Measurements from ENCODE around the gene ARHGAP40. TPM values are rescaled to one million over a fixed set of nuclear protein-coding genes. Genes with fewer than 3 reads are reported as not detected.

The ARHGAP40 gene
- total and polyA plus RNA-seq, 9 of the 15 experiments (the other 6 are each of a cell fraction or from before 2014, with no cell fraction given), result not detected

DNA sequence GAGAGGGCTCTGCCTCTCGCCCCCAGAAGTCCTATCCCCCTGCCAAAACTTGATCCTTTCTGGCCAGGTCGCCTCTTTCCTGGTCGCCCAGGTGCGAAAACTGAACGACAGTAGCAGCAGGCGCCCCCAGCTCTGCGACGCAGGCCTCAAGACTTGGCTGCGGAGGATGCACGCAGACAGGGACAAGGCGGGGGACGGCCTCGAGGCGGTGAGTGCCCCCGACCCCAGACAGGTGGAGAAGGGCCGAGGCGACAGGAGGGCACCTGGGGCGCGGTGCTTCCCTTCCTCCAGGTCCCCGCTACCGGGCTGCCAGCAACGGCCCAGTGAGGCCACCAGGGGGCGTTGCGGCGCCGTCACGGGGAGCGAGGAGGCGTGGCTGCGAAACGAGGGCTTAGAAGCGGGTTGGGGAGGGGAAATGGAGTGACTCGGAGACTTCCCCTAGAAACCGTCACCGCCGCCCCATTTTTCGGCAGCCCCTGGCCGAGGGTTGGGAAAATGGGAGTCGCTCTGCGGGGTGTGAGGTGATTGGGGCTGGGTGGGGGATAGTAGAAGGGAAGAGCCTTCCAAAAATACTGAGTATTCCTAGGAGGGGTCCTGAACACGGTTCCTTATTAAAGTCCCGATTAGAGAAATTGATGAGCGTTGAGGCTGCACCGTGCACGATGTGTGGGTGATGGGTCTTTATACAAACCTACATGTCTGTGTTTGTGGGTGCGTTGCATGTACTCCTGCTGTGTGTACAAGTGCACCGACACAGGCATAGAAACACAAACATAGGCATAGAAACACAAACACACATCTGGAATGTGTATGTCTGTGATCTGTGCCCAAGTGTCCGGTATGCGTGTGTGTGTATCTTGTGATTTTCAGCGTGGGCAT lies 44.6 kb downstream of the ARHGAP40 start (continued):
- TF ChIP-seq, protein P1, sequence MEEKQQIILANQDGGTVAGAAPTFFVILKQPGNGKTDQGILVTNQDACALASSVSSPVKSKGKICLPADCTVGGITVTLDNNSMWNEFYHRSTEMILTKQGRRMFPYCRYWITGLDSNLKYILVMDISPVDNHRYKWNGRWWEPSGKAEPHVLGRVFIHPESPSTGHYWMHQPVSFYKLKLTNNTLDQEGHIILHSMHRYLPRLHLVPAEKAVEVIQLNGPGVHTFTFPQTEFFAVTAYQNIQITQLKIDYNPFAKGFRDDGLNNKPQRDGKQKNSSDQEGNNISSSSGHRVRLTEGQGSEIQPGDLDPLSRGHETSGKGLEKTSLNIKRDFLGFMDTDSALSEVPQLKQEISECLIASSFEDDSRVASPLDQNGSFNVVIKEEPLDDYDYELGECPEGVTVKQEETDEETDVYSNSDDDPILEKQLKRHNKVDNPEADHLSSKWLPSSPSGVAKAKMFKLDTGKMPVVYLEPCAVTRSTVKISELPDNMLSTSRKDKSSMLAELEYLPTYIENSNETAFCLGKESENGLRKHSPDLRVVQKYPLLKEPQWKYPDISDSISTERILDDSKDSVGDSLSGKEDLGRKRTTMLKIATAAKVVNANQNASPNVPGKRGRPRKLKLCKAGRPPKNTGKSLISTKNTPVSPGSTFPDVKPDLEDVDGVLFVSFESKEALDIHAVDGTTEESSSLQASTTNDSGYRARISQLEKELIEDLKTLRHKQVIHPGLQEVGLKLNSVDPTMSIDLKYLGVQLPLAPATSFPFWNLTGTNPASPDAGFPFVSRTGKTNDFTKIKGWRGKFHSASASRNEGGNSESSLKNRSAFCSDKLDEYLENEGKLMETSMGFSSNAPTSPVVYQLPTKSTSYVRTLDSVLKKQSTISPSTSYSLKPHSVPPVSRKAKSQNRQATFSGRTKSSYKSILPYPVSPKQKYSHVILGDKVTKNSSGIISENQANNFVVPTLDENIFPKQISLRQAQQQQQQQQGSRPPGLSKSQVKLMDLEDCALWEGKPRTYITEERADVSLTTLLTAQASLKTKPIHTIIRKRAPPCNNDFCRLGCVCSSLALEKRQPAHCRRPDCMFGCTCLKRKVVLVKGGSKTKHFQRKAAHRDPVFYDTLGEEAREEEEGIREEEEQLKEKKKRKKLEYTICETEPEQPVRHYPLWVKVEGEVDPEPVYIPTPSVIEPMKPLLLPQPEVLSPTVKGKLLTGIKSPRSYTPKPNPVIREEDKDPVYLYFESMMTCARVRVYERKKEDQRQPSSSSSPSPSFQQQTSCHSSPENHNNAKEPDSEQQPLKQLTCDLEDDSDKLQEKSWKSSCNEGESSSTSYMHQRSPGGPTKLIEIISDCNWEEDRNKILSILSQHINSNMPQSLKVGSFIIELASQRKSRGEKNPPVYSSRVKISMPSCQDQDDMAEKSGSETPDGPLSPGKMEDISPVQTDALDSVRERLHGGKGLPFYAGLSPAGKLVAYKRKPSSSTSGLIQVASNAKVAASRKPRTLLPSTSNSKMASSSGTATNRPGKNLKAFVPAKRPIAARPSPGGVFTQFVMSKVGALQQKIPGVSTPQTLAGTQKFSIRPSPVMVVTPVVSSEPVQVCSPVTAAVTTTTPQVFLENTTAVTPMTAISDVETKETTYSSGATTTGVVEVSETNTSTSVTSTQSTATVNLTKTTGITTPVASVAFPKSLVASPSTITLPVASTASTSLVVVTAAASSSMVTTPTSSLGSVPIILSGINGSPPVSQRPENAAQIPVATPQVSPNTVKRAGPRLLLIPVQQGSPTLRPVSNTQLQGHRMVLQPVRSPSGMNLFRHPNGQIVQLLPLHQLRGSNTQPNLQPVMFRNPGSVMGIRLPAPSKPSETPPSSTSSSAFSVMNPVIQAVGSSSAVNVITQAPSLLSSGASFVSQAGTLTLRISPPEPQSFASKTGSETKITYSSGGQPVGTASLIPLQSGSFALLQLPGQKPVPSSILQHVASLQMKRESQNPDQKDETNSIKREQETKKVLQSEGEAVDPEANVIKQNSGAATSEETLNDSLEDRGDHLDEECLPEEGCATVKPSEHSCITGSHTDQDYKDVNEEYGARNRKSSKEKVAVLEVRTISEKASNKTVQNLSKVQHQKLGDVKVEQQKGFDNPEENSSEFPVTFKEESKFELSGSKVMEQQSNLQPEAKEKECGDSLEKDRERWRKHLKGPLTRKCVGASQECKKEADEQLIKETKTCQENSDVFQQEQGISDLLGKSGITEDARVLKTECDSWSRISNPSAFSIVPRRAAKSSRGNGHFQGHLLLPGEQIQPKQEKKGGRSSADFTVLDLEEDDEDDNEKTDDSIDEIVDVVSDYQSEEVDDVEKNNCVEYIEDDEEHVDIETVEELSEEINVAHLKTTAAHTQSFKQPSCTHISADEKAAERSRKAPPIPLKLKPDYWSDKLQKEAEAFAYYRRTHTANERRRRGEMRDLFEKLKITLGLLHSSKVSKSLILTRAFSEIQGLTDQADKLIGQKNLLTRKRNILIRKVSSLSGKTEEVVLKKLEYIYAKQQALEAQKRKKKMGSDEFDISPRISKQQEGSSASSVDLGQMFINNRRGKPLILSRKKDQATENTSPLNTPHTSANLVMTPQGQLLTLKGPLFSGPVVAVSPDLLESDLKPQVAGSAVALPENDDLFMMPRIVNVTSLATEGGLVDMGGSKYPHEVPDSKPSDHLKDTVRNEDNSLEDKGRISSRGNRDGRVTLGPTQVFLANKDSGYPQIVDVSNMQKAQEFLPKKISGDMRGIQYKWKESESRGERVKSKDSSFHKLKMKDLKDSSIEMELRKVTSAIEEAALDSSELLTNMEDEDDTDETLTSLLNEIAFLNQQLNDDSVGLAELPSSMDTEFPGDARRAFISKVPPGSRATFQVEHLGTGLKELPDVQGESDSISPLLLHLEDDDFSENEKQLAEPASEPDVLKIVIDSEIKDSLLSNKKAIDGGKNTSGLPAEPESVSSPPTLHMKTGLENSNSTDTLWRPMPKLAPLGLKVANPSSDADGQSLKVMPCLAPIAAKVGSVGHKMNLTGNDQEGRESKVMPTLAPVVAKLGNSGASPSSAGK (IDR thresholded peaks at IDR 0.05), result no peak
- no peak for TF ChIP-seq FOXK2 (conservative IDR thresholded peaks at IDR 0.05 in 1 of 2, IDR thresholded peaks at IDR 0.05 in 1 of 2; ENCODE audit: low read depth in 2 of 2)
- TF ChIP-seq, protein P2, sequence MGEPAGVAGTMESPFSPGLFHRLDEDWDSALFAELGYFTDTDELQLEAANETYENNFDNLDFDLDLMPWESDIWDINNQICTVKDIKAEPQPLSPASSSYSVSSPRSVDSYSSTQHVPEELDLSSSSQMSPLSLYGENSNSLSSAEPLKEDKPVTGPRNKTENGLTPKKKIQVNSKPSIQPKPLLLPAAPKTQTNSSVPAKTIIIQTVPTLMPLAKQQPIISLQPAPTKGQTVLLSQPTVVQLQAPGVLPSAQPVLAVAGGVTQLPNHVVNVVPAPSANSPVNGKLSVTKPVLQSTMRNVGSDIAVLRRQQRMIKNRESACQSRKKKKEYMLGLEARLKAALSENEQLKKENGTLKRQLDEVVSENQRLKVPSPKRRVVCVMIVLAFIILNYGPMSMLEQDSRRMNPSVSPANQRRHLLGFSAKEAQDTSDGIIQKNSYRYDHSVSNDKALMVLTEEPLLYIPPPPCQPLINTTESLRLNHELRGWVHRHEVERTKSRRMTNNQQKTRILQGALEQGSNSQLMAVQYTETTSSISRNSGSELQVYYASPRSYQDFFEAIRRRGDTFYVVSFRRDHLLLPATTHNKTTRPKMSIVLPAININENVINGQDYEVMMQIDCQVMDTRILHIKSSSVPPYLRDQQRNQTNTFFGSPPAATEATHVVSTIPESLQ (CRISPR knock-in tag; IDR thresholded peaks at IDR 0.05), result no peak
- no peak for TF ChIP-seq KLF10 (CRISPR knock-in tag; IDR thresholded peaks at IDR 0.05)
- no peak for TF ChIP-seq NEUROD1 (IDR thresholded peaks at IDR 0.05; ENCODE audit: borderline replicate concordance, low read depth, low read length, partially characterized antibody)
- no peak for TF ChIP-seq CREB3 (tag; conservative IDR thresholded peaks at IDR 0.05; ENCODE audit: low read depth)
- TF ChIP-seq, protein P3, sequence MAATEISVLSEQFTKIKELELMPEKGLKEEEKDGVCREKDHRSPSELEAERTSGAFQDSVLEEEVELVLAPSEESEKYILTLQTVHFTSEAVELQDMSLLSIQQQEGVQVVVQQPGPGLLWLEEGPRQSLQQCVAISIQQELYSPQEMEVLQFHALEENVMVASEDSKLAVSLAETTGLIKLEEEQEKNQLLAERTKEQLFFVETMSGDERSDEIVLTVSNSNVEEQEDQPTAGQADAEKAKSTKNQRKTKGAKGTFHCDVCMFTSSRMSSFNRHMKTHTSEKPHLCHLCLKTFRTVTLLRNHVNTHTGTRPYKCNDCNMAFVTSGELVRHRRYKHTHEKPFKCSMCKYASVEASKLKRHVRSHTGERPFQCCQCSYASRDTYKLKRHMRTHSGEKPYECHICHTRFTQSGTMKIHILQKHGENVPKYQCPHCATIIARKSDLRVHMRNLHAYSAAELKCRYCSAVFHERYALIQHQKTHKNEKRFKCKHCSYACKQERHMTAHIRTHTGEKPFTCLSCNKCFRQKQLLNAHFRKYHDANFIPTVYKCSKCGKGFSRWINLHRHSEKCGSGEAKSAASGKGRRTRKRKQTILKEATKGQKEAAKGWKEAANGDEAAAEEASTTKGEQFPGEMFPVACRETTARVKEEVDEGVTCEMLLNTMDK (IDR thresholded peaks at IDR 0.05; ENCODE audit: borderline replicate concordance, insufficient read depth, low read depth, low read length, poor library complexity, severe bottlenecking), result peak; percentile 67
- TF ChIP-seq KAT8 (IDR thresholded peaks at IDR 0.05; ENCODE audit: low read depth), result no peak

All from K562 (cell line).